H9 (cell line): ENCODE measurements around the gene NDC1. TPM values are rescaled to one million over a fixed set of nuclear protein-coding genes. Genes with fewer than 3 reads are reported as not detected.

Experiments
- DNase-seq: peaks from one replicate; pipeline ENCODE4 v3.0.0-alpha.2; 2017
- H2AFZ ChIP-seq: one replicate; pipeline ENCODE4 v1.6.1; 2013; ENCODE audit warnings: mild to moderate bottlenecking, low read length, control low read depth, moderate library complexity
- H2AK5ac ChIP-seq: 2 replicates; pipeline ENCODE4 v1.6.1; 2013; ENCODE audit warnings: low read length, control low read depth, mixed read lengths; ENCODE audit not compliant: insufficient read length
- H2BK120ac ChIP-seq: one replicate; pipeline ENCODE4 v1.6.1; 2013; ENCODE audit warnings: low read depth, mild to moderate bottlenecking, low read length, control low read depth, inconsistent platforms; ENCODE audit not compliant: poor library complexity, severe bottlenecking
- H2BK12ac ChIP-seq: 2 replicates; pipeline ENCODE4 v1.6.1; 2013; ENCODE audit warnings: low read length, control low read depth, mixed read lengths, low read depth; ENCODE audit not compliant: insufficient read length
- H2BK15ac ChIP-seq: 2 replicates; pipeline ENCODE4 v1.6.1; 2013; ENCODE audit warnings: low read depth, low read length, control low read depth
- H2BK20ac ChIP-seq: one replicate; pipeline ENCODE4 v1.6.1; 2013; ENCODE audit warnings: low read depth, mild to moderate bottlenecking, low read length, control low read depth, inconsistent platforms; ENCODE audit not compliant: poor library complexity, severe bottlenecking
- H2BK5ac ChIP-seq: 2 replicates; pipeline ENCODE4 v1.6.1; 2013; ENCODE audit warnings: low read length, control low read depth, mixed read lengths; ENCODE audit not compliant: insufficient read length
- H3K14ac ChIP-seq: 2 replicates; pipeline ENCODE4 v1.6.1; 2013; ENCODE audit warnings: low read length, control low read depth; ENCODE audit not compliant: insufficient read depth
- H3K18ac ChIP-seq: 2 replicates; pipeline ENCODE4 v1.6.1; 2013; ENCODE audit warnings: low read depth, mild to moderate bottlenecking, mixed read lengths, low read length, control low read depth; ENCODE audit not compliant: insufficient read length
- H3K23ac ChIP-seq: 2 replicates; pipeline ENCODE4 v1.6.1; 2013; ENCODE audit warnings: low read length, control low read depth, mixed read lengths, low read depth; ENCODE audit not compliant: insufficient read length
- H3K23me2 ChIP-seq: 2 replicates; pipeline ENCODE4 v1.6.1; 2013; ENCODE audit warnings: low read depth, mild to moderate bottlenecking, mixed read lengths, low read length, control low read depth; ENCODE audit not compliant: insufficient read length, poor library complexity, severe bottlenecking
- H3K27ac ChIP-seq: 2 replicates; pipeline ENCODE4 v1.5.1; 2013; ENCODE audit warnings: low read length, control low read depth, mixed read lengths, low read depth; ENCODE audit not compliant: insufficient read length
- H3K27me3 ChIP-seq: 2 replicates; pipeline ENCODE4 v1.6.1; 2013; ENCODE audit warnings: low read length, control low read depth, inconsistent platforms; ENCODE audit not compliant: insufficient read depth
- H3K4ac ChIP-seq: 2 replicates; pipeline ENCODE4 v1.6.1; 2013; ENCODE audit warnings: low read depth, mild to moderate bottlenecking, control low read depth, inconsistent platforms, low read length, moderate library complexity
- H3K4me1 ChIP-seq: 2 replicates; pipeline ENCODE4 v1.6.1; 2013; ENCODE audit warnings: low read length, control low read depth, inconsistent platforms; ENCODE audit not compliant: insufficient read depth
- H3K4me2 ChIP-seq: 2 replicates; pipeline ENCODE4 v1.6.1; 2013; ENCODE audit warnings: low read length, control low read depth, mixed read lengths; ENCODE audit not compliant: insufficient read length, insufficient read depth
- H3K56ac ChIP-seq: 2 replicates; pipeline ENCODE4 v1.6.1; 2013; ENCODE audit warnings: low read depth, mild to moderate bottlenecking, mixed read lengths, low read length, control low read depth; ENCODE audit not compliant: insufficient read length
- H3K79me1 ChIP-seq: 2 replicates; pipeline ENCODE4 v1.6.1; 2013; ENCODE audit warnings: low read depth, mild to moderate bottlenecking, moderate library complexity, low read length, control low read depth, inconsistent platforms; ENCODE audit not compliant: insufficient read depth, poor library complexity, severe bottlenecking
- H3K79me2 ChIP-seq: 2 replicates; pipeline ENCODE4 v1.6.1; 2013; ENCODE audit warnings: low read length, control low read depth, inconsistent platforms; ENCODE audit not compliant: insufficient read depth
- H3K9ac ChIP-seq: 2 replicates; pipeline ENCODE4 v1.6.1; 2013; ENCODE audit warnings: low read length, control low read depth, mixed read lengths; ENCODE audit not compliant: insufficient read length; ENCODE audit errors: extremely low read depth
- H3K9me3 ChIP-seq: one replicate; pipeline ENCODE4 v1.6.1; 2013; ENCODE audit warnings: low read depth, low read length, inconsistent platforms; ENCODE audit not compliant: control insufficient read depth
- H3T11ph ChIP-seq: one replicate; pipeline ENCODE4 v1.6.1; 2013; ENCODE audit warnings: mild to moderate bottlenecking, low read length, control low read depth, inconsistent platforms
- H4K20me1 ChIP-seq: one replicate; pipeline ENCODE4 v1.6.1; 2013; ENCODE audit not compliant: control insufficient read depth, insufficient read length, insufficient read depth
- H4K5ac ChIP-seq: 2 replicates; pipeline ENCODE4 v1.6.1; 2013; ENCODE audit warnings: low read depth, mild to moderate bottlenecking, mixed read lengths, low read length, control low read depth; ENCODE audit not compliant: insufficient read length
- H4K8ac ChIP-seq: replicated peaks from 2 replicates; pipeline ENCODE4 v1.6.1; 2013; ENCODE audit warnings: low read length, control low read depth, mixed read lengths, low read depth; ENCODE audit not compliant: insufficient read length
- H4K91ac ChIP-seq: 2 replicates; pipeline ENCODE4 v1.6.1; 2013; ENCODE audit warnings: low read depth, mild to moderate bottlenecking, moderate library complexity, mixed read lengths, low read length, control low read depth; ENCODE audit not compliant: insufficient read length
- H3K27ac Mint-ChIP-seq, 3 experiments: 2 replicates in 2 of 3; 3 replicates in 1 of 3; pipeline ENCODE4 v1.8.0; 2020 to 2021; ENCODE audit warnings: mixed read lengths in 3 of 3, mild to moderate bottlenecking in 1 of 3, moderate library complexity in 1 of 3
- H3K27me3 Mint-ChIP-seq: 2 replicates; pipeline ENCODE4 v1.8.0; 2021; ENCODE audit warnings: low read depth, mild to moderate bottlenecking, moderate library complexity, mixed read lengths
- H3K36me3 Mint-ChIP-seq, 3 experiments: 2 replicates in 2 of 3; 3 replicates in 1 of 3; pipeline ENCODE4 v1.8.0; 2020 to 2021; ENCODE audit warnings: low read depth in 3 of 3, mixed read lengths in 3 of 3; ENCODE audit not compliant: insufficient read depth in 1 of 3
- H3K4me1 Mint-ChIP-seq, 2 experiments: 2 replicates each; pipeline ENCODE4 v1.8.0; 2020; ENCODE audit warnings: mixed read lengths in 2 of 2
- H3K4me3 Mint-ChIP-seq, 2 experiments: 2 replicates in 1 of 2; 3 replicates in 1 of 2; pipeline ENCODE4 v1.8.0; 2020 to 2021; ENCODE audit warnings: mild to moderate bottlenecking in 2 of 2, mixed read lengths in 2 of 2, moderate library complexity in 1 of 2
- H3K9me3 Mint-ChIP-seq, 2 experiments: 2 replicates in 1 of 2; 3 replicates in 1 of 2; pipeline ENCODE4 v1.8.0; 2020; ENCODE audit warnings: mild to moderate bottlenecking in 2 of 2, mixed read lengths in 2 of 2, moderate library complexity in 1 of 2
- CTCF ChIP-seq: fragments of 200-600 bp; sonication (generic); conservative IDR thresholded peaks from 3 replicates; pipeline ENCODE4 v1.8.0; 2021; ENCODE audit warnings: antibody characterized with exemption, mild to moderate bottlenecking
- WGBS: extraction: QIAGEN DNeasy Blood & Tissue Kit; methylation state at CpG from one replicate; pipeline ENCODE4 v1.1.7; 2013; ENCODE audit warnings: missing lambda C conversion rate, low lambda C conversion rate, mixed read lengths; ENCODE audit not compliant: insufficient read length; ENCODE audit errors: extremely low coverage; 5-methylcytosine and 5-hydroxymethylcytosine counted together
- total RNA-seq: library from RNA; stranded (reverse); gene quantifications from 2 replicates; pipeline ENCODE4 v1.2.1, GENCODE V29; 2021

Gene NDC1
- total RNA-seq, 1 experiment from 2014 or later: 49.3 TPM

- Mint-ChIP-seq H3K4me1 (no peaks in the 10 kb centered on the region), H3K27me3 (peaks cover 5% of the 10 kb centered on the region), H3K9me3 (peaks cover 15 to 24% of the 10 kb centered on the region in 2 experiments), H3K27ac (no peak overlapping the region), H3K4me3 (no peak overlapping the region), H3K36me3 (peaks cover 0 to 4% (median 3%) of the 10 kb centered on the region in 3 experiments; a peak in 2 of 7 replicates)
- no peak overlapping the region for H4K91ac ChIP-seq
- no peak overlapping the region for H3K23ac ChIP-seq
- no peak for DNase-seq
- no peak overlapping the region for H3T11ph ChIP-seq
- no peak overlapping the region for H3K56ac ChIP-seq
- H3K4me1 ChIP-seq: no peaks in the 10 kb centered on the region
- H3K27ac ChIP-seq: no peak overlapping the region
- no peak overlapping the region for H3K18ac ChIP-seq
- no peaks in the 10 kb centered on the region for H3K27me3 ChIP-seq
- H2BK12ac ChIP-seq: no peak overlapping the region
- H2BK5ac ChIP-seq: no peak overlapping the region
- H2BK15ac ChIP-seq: no peak overlapping the region
- H2BK20ac ChIP-seq: no peak overlapping the region
- no peak overlapping the region for H4K5ac ChIP-seq
- no peak overlapping the region for H3K14ac ChIP-seq
- no peak overlapping the region for H3K9ac ChIP-seq
- no peak overlapping the region for H4K8ac ChIP-seq
- no CpG with 5 or more reads among the region's 3 CpGs for WGBS
- H3K4me2 ChIP-seq: no peak overlapping the region
- H3K79me2 ChIP-seq: peaks cover 4% of the 10 kb centered on the region; the same call in 1 of the 2 replicates
- TF ChIP-seq CTCF: no peak
- H3K23me2 ChIP-seq: peaks cover 1% of the 10 kb centered on the region
- H4K20me1 ChIP-seq: no peaks in the 10 kb centered on the region
- no peak overlapping the region for H3K4ac ChIP-seq
- no peaks in the 10 kb centered on the region for H3K9me3 ChIP-seq
- H2AK5ac ChIP-seq: no peak overlapping the region
- no peak overlapping the region for H2BK120ac ChIP-seq
- H2AFZ ChIP-seq: no peak overlapping the region
- no peaks in the 10 kb centered on the region for H3K79me1 ChIP-seq
These were observed 4.3 kb upstream of the NDC1 start for GRCh38 chr1:53842347-53842746.
